ENCODE data around the gene MMAB. TPM values are rescaled to one million over a fixed set of nuclear protein-coding genes. Genes with fewer than 3 reads are reported as not detected.

The MMAB gene
- total and polyA plus RNA-seq, 2 experiments from 2014 or later, result 46.6 to 80.8 TPM

DNA sequence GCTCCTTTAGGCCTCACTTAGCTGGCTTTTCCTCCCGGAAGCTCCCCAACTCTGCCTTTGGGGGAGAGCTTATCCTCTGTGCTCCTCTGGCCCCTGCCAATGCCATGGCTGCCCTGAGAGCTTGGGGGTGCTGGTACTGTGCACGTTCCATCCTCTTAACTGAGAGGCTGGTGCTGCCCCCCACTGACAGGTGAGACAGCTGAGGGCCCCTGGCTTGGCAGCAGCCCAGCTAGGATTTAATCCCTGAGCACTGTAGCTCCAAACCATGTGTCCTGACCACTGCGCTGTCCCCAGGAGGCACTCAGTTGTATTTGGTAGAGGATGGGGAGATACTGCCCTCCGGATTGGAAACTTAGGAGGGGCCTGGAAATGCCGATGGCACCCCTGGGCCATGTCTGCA is 49.8 kb downstream of the MMAB start:
- Histone ChIP-seq H3K27me3 (no peaks in the 10 kb centered on the region), H4K20me1 (ENCODE audit: insufficient read depth, poor library complexity, severe bottlenecking) (no peaks in the 10 kb centered on the region), H3K4me3 (no peak overlapping the region), H3K9me2 (replicated peaks; ENCODE audit: insufficient read depth) (no peaks in the 10 kb centered on the region), H3K4me2 (no peak overlapping the region), H3K79me2 (no peaks in the 10 kb centered on the region), H3K4me1 (ENCODE audit: insufficient read depth) (no peaks in the 10 kb centered on the region), H3K9me3 (ENCODE audit: low read depth) (no peaks in the 10 kb centered on the region), H2AFZ (no peak overlapping the region), H3K36me3 (replicated peaks; ENCODE audit: insufficient read depth, low read depth) (no peaks in the 10 kb centered on the region), H3K27ac (no peak overlapping the region)
- no peak for TF ChIP-seq EZH2phosphoT487 (IDR thresholded peaks at IDR 0.05; ENCODE audit: low read depth, severe bottlenecking, unreplicated experiment)
- TF ChIP-seq, protein P1, sequence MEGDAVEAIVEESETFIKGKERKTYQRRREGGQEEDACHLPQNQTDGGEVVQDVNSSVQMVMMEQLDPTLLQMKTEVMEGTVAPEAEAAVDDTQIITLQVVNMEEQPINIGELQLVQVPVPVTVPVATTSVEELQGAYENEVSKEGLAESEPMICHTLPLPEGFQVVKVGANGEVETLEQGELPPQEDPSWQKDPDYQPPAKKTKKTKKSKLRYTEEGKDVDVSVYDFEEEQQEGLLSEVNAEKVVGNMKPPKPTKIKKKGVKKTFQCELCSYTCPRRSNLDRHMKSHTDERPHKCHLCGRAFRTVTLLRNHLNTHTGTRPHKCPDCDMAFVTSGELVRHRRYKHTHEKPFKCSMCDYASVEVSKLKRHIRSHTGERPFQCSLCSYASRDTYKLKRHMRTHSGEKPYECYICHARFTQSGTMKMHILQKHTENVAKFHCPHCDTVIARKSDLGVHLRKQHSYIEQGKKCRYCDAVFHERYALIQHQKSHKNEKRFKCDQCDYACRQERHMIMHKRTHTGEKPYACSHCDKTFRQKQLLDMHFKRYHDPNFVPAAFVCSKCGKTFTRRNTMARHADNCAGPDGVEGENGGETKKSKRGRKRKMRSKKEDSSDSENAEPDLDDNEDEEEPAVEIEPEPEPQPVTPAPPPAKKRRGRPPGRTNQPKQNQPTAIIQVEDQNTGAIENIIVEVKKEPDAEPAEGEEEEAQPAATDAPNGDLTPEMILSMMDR (IDR thresholded peaks at IDR 0.05; ENCODE audit: poor library complexity), result no peak
- 76% methylated on average over 5 of the region's 5 CpGs for WGBS (ENCODE audit: low lambda C conversion rate, missing lambda C conversion rate)
- DNase-seq (ENCODE audit: low spot score), result no peak

- Histone ChIP-seq H3K27me3 (no peaks in the 10 kb centered on the region), H3K9me2 (replicated peaks; ENCODE audit: insufficient read depth) (no peaks in the 10 kb centered on the region), H3K27ac (no peak overlapping the region), H4K20me1 (ENCODE audit: insufficient read depth, poor library complexity, severe bottlenecking) (no peaks in the 10 kb centered on the region), H3K9me3 (ENCODE audit: low read depth) (no peaks in the 10 kb centered on the region), H3K4me3 (no peak overlapping the region), H3K4me2 (no peak overlapping the region), H2AFZ (no peak overlapping the region), H3K36me3 (replicated peaks; ENCODE audit: insufficient read depth, low read depth) (no peaks in the 10 kb centered on the region), H3K79me2 (no peaks in the 10 kb centered on the region), H3K4me1 (ENCODE audit: insufficient read depth) (no peaks in the 10 kb centered on the region)
- TF ChIP-seq, protein P1 (IDR thresholded peaks at IDR 0.05; ENCODE audit: poor library complexity), result no peak
- no peak for TF ChIP-seq EZH2phosphoT487 (IDR thresholded peaks at IDR 0.05; ENCODE audit: low read depth, severe bottlenecking, unreplicated experiment)
- no peak for TF ChIP-seq EZH2 (IDR thresholded peaks at IDR 0.05; ENCODE audit: borderline replicate concordance)
- DNase-seq (ENCODE audit: low spot score), result no peak
- 82% methylated on average over 10 of the region's 10 CpGs for WGBS (ENCODE audit: low lambda C conversion rate, missing lambda C conversion rate)
These were observed 50.2 kb downstream of the MMAB start for GRCh38 chr12:109523071-109523470.

- H2AFZ ChIP-seq, result no peak overlapping the region
- H3K4me3 ChIP-seq, result no peak overlapping the region
- no peaks in the 10 kb centered on the region for H3K9me3 ChIP-seq (ENCODE audit: low read depth)
- no peaks in the 10 kb centered on the region for H3K27me3 ChIP-seq
- no peak for DNase-seq (ENCODE audit: low spot score)
- no peaks in the 10 kb centered on the region for H3K36me3 ChIP-seq (replicated peaks; ENCODE audit: insufficient read depth, low read depth)
- no peaks in the 10 kb centered on the region for H4K20me1 ChIP-seq (ENCODE audit: insufficient read depth, poor library complexity, severe bottlenecking)
- TF ChIP-seq EZH2phosphoT487 (IDR thresholded peaks at IDR 0.05; ENCODE audit: low read depth, severe bottlenecking, unreplicated experiment), result no peak
- no peak for TF ChIP-seq EZH2 (IDR thresholded peaks at IDR 0.05; ENCODE audit: borderline replicate concordance)
- TF ChIP-seq, protein P1 (IDR thresholded peaks at IDR 0.05; ENCODE audit: poor library complexity), result no peak
- H3K79me2 ChIP-seq, result no peaks in the 10 kb centered on the region
- no peak overlapping the region for H3K27ac ChIP-seq
- no peaks in the 10 kb centered on the region for H3K9me2 ChIP-seq (replicated peaks; ENCODE audit: insufficient read depth)
- no peak overlapping the region for H3K4me2 ChIP-seq
- H3K4me1 ChIP-seq (ENCODE audit: insufficient read depth), result no peaks in the 10 kb centered on the region
- WGBS (ENCODE audit: low lambda C conversion rate, missing lambda C conversion rate), result 60% methylated on average over 10 of the region's 10 CpGs
These were observed 51.5 kb downstream of the MMAB start for GRCh38 chr12:109521831-109522230.

- Histone ChIP-seq H3K36me3 (replicated peaks; ENCODE audit: insufficient read depth, low read depth) (no peaks in the 10 kb centered on the region), H4K20me1 (ENCODE audit: insufficient read depth, poor library complexity, severe bottlenecking) (no peaks in the 10 kb centered on the region)
- WGBS (ENCODE audit: low lambda C conversion rate, missing lambda C conversion rate), result 83% methylated on average over 6 of the region's 6 CpGs
These were observed 53.5 kb downstream of the MMAB start for GRCh38 chr12:109519787-109520186.

More at GRCh38 chr12:109519787-109520186, 53.5 kb downstream of the MMAB start:
- H3K9me2 ChIP-seq (replicated peaks; ENCODE audit: insufficient read depth), result no peaks in the 10 kb centered on the region
- no peaks in the 10 kb centered on the region for H3K4me1 ChIP-seq (ENCODE audit: insufficient read depth)
- H3K79me2 ChIP-seq, result no peaks in the 10 kb centered on the region
- no peak overlapping the region for H3K4me2 ChIP-seq
- no peaks in the 10 kb centered on the region for H3K27me3 ChIP-seq
- no peak for DNase-seq (ENCODE audit: low spot score)
- no peak overlapping the region for H3K4me3 ChIP-seq
- H3K27ac ChIP-seq, result peak overlapping the region; percentile 86
- no peaks in the 10 kb centered on the region for H3K9me3 ChIP-seq (ENCODE audit: low read depth)
- no peak overlapping the region for H2AFZ ChIP-seq
- no peak for TF ChIP-seq EZH2 (IDR thresholded peaks at IDR 0.05; ENCODE audit: borderline replicate concordance)
- no peak for TF ChIP-seq EZH2phosphoT487 (IDR thresholded peaks at IDR 0.05; ENCODE audit: low read depth, severe bottlenecking, unreplicated experiment)
- TF ChIP-seq, protein P1 (IDR thresholded peaks at IDR 0.05; ENCODE audit: poor library complexity), result no peak

All from hepatocyte (in vitro differentiated cells).